ENCODE measurements around the gene SLC39A10.

Gene SLC39A10

GRCh38 chr2:195613922-195614321, 43.1 kb upstream of the SLC39A10 start:
- TF ChIP-seq CTCF (IDR thresholded peaks at IDR 0.05; ENCODE audit: insufficient read depth, low read length, poor library complexity, severe bottlenecking) = no peak
- Histone ChIP-seq H3K27me3 (replicated peaks; ENCODE audit: control insufficient read depth, insufficient read depth, low read length) (no peaks in the 10 kb centered on the region), H3K4me3 (replicated peaks; ENCODE audit: low read depth, low read length) (no peak overlapping the region), H3K36me3 (ENCODE audit: control insufficient read depth, insufficient read depth, low read length) (no peaks in the 10 kb centered on the region)
- DNase-seq (ENCODE audit: extremely low read depth, insufficient read length) = no peak

GRCh38 chr2:195619590-195619989, 37.4 kb upstream of the SLC39A10 start:
- DNase-seq (ENCODE audit: extremely low read depth, insufficient read length) = no peak
- no peaks in the 10 kb centered on the region for H3K27me3 ChIP-seq (replicated peaks; ENCODE audit: control insufficient read depth, insufficient read depth, low read length)
- no peaks in the 10 kb centered on the region for H3K36me3 ChIP-seq (ENCODE audit: control insufficient read depth, insufficient read depth, low read length)
- TF ChIP-seq CTCF (IDR thresholded peaks at IDR 0.05; ENCODE audit: insufficient read depth, low read length, poor library complexity, severe bottlenecking) = no peak
- H3K4me3 ChIP-seq (replicated peaks; ENCODE audit: low read depth, low read length) = no peak overlapping the region

- no peaks in the 10 kb centered on the region for H3K36me3 ChIP-seq (ENCODE audit: control insufficient read depth, insufficient read depth, low read length)
- no peak for TF ChIP-seq CTCF (IDR thresholded peaks at IDR 0.05; ENCODE audit: insufficient read depth, low read length, poor library complexity, severe bottlenecking)
- no peak overlapping the region for H3K4me3 ChIP-seq (replicated peaks; ENCODE audit: low read depth, low read length)
- no peak for DNase-seq (ENCODE audit: extremely low read depth, insufficient read length)
- H3K27me3 ChIP-seq (replicated peaks; ENCODE audit: control insufficient read depth, insufficient read depth, low read length) = no peaks in the 10 kb centered on the region
These were observed 36.5 kb upstream of the SLC39A10 start for GRCh38 chr2:195620501-195620900.

- no peak overlapping the region for H3K4me3 ChIP-seq (replicated peaks; ENCODE audit: low read depth, low read length)
- DNase-seq (ENCODE audit: extremely low read depth, insufficient read length) = no peak
- no peak for TF ChIP-seq CTCF (IDR thresholded peaks at IDR 0.05; ENCODE audit: insufficient read depth, low read length, poor library complexity, severe bottlenecking)
- H3K36me3 ChIP-seq (ENCODE audit: control insufficient read depth, insufficient read depth, low read length) = no peaks in the 10 kb centered on the region
- H3K27me3 ChIP-seq (replicated peaks; ENCODE audit: control insufficient read depth, insufficient read depth, low read length) = no peaks in the 10 kb centered on the region
These were observed 34.1 kb upstream of the SLC39A10 start for GRCh38 chr2:195622966-195623365.

GRCh38 chr2:195626507-195626906, 30.5 kb upstream of the SLC39A10 start:
- TF ChIP-seq CTCF (IDR thresholded peaks at IDR 0.05; ENCODE audit: insufficient read depth, low read length, poor library complexity, severe bottlenecking) = no peak
- Histone ChIP-seq H3K36me3 (ENCODE audit: control insufficient read depth, insufficient read depth, low read length) (no peaks in the 10 kb centered on the region), H3K4me3 (replicated peaks; ENCODE audit: low read depth, low read length) (no peak overlapping the region), H3K27me3 (replicated peaks; ENCODE audit: control insufficient read depth, insufficient read depth, low read length) (no peaks in the 10 kb centered on the region)
- DNase-seq (ENCODE audit: extremely low read depth, insufficient read length) = no peak

GRCh38 chr2:195628666-195629065, 28.4 kb upstream of the SLC39A10 start:
- no peak overlapping the region for H3K4me3 ChIP-seq (replicated peaks; ENCODE audit: low read depth, low read length)
- no peaks in the 10 kb centered on the region for H3K36me3 ChIP-seq (ENCODE audit: control insufficient read depth, insufficient read depth, low read length)
- no peak for TF ChIP-seq CTCF (IDR thresholded peaks at IDR 0.05; ENCODE audit: insufficient read depth, low read length, poor library complexity, severe bottlenecking)

More at GRCh38 chr2:195628666-195629065, 28.4 kb upstream of the SLC39A10 start:
- no peak for DNase-seq (ENCODE audit: extremely low read depth, insufficient read length)
- H3K27me3 ChIP-seq (replicated peaks; ENCODE audit: control insufficient read depth, insufficient read depth, low read length) = no peaks in the 10 kb centered on the region

All from GM06990 (cell line).